Measurements from ENCODE around the gene CTBP2.

The CTBP2 gene

DNA sequence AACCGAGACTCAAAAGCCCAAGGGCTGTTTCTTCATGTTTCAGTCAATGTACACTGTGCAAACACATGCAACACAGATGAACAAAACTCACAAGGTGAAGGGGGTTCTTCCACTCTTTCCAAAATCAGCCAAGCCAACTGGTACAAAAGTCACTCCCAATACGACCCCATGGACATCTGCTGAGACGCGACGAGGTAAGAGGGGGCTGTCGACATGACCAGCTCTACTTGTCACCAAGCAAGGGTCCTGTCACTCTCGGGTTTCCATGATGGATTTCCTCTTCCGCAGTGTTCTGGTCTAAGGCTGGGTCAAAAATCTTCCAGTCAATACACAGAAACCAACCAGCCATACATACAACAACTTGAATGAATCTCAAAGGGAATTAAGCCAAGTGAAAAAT lies 37.8 kb downstream of the CTBP2 start:
- no peak for DNase-seq

DNA sequence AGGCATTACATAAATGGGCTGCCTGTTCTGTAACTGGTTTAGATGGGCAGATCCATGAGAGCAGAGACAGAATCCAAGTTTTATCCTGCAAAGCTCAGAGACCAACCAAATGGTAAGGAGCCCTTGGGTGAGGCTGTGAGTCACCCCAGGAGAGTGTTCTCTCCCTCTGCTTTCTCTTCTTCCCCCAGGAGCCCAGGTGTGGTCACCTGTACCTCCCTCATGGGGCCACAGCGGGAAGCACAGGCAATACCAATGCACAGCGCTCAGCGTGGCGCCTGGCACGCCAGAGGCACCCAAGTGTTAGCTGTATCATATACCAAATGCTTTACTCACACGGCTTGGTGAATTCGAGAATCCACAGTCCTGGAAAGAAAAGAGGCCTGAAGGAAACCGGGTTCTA lies 39.4 kb downstream of the CTBP2 start:
- no peak for DNase-seq

DNA sequence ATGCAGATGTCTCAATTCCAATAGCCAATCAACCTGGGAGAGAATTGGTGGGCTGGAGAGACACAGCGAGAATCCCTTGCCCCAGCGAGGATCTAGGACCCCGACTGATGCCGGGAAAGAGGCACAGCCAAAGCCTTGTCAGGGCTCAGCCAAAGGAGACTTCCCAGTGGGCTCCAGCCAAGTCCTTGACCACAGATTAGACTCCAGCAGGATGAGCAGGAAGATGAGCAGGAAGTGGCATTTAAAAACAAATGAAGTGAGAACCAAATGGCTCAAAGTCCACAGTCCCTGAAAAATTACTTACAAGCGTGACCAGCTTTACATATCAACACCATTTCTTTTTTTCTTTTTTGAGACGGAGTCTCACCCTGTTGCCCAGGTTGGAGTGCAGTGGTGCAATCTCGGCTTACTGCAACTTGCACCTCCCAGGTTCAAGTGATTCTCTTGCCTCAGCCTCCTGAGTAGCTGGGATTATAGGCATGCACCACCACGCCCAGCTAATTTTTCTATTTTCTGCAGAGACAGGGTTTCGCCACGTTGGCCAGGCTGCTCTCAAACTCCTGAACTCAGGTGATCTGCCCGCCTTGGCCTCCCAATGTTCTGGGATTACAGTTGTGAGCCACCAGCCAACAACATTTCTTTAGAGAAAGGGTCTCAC lies 40.2 kb downstream of the CTBP2 start:
- DNase-seq: no peak

DNA sequence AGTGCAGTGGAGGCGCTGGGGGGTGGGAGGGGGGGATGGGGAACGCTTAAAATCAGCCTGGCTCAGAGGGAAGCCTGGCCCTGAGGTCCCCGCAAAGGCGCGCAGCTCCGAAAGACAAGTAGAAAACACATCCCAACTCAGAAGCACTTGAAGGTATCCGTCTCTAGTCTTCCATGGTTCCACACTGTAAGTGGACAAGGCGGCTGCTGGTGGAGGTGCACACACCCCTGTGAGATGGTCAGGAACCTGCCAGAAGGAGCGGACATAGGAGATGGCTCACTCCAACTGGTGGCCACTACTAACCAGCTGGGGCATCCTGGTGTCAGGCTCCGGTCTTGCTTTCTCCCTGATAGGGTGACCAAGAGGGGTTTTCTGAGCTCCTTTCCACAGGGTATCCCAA lies 41.7 kb downstream of the CTBP2 start:
- no peak for DNase-seq

DNA sequence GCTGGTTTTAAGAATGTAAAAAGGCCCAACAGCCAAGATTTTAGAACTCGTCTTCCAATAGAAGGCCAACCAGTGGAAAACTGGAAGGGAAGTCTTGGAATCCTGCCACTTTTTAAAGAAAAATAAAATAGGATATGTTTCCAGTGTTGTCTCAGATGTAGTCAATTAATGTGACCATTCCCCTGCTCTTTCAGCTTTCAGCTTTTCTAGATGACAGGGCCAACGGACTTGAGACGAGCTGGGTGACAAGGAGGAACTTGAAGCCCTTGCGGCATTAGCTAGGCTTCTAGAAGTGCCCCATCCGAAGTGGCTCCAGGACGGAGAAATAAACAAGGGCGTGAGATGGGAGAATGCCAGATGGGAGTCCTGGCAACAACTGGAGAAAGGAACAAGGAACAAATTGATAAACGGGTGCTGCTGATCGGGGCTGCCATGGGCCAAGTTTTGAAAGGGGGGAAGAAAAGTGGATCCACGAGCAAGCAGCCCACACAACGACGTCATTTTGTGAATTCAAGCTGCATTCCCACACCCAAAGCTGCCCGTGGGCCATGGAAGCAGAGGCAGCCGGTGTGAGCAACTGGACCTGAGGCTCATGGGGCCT lies 42.3 kb downstream of the CTBP2 start:
- DNase-seq: peak in 1 of 2 experiments; percentile 12

DNA sequence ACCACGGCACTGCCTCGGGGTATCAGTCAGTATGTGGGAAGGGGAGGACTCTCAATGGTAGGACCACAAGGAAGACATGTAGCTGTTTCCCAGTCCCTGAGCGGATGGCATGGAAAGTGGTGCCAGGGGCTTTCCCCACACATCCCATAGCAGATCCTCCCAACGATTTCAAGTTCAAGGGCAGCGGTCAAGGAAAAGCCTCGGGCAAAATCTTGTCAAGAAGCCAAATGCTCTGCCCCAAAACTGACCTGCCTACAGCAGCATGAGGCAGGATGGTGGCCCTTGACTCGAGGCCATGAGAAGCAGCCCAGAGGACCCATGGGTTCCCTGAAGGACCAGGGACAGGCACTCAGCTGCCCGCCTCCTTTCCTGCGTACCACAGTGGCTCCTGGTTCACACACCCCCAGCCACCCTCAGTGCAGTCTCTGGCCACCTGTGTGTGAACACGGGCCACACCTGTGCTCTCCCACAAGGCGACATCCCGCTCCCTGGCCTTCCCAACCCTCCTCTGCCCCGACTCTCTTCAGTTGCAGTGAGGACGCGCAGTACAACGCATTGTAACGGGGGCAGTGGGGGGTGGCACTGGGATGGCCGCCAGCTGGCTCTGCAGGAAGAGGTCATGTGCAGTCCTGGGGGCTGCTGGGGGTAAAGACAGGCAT lies 43.6 kb downstream of the CTBP2 start:
- no peak for DNase-seq

DNA sequence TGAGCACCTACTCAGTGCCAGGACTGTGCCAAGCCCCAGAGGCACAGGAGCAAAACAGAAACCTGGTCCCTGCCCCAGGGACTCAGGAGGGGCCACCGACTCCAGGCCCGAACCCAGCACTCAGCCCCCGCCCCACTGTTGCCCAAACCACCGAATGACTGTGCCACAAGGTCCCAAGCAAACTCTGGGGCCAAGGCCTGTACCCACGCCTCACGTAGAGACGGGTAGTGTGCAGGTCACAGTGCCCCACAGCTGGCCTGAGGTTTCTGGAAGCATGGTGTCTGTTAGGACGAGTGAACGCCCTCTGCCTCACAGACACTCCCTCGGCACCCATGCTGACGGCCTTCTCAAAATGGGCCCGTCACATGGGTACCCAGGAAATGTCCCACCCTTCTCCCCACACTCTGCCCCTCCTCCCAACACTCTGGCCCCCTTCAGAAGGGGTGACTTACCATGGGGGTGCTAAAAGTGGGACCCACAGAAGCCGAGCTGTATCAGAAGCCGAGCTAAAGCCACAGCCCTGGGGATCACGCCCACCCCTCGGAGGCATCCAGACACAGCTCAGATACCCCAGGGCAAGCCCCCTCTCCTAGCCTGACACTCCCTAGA lies 44.2 kb downstream of the CTBP2 start:
- DNase-seq: no peak

DNA sequence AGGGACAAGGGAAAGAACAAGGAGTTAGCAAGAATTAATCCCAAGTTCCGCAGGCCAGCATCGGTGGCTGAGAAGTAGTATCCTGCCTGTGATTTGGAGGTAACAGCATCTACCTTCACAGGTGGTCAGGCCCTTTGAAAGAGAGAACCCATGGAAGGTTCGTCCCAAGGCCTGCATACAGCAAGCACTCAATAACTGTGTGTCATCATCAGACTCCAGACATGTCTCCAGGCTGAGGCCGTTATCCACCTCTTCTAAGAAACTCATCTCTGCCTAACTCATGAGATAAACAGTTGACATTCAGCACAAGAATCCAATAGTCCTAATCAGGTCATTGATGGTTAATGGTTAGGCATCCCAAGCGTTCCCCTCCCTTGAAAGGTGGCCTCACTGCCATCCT lies 45.0 kb downstream of the CTBP2 start:
- no peak for DNase-seq

DNA sequence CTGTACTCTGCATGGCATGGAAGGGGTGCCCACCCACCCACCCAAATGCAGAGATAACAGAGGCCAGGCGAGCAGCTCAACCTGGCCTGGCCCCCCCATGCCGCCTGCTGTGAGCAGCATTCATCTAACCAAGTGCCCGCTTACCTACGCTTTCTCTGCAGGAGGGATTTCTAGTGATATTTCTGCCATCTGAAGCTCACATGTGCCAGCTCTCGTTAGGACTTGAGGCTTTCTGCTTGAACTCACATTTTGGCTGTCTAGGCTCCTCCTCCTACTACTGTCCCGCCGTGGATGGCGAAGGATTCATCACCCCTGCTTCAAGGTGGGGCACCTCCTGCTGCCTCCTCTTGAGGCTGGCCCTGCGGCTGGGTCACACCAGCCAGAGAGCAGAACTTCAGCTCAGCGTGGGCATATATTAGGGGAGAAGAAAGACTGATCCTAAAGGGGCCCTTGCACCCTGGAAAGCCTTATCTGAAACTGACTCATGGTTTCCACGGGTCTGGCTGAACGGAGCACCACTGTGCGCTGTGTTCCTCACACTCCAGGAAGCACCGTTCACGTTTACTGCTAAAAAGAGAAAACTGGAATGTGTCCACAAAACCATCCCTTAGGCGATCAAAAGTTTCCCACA lies 45.5 kb downstream of the CTBP2 start:
- DNase-seq: no peak

DNA sequence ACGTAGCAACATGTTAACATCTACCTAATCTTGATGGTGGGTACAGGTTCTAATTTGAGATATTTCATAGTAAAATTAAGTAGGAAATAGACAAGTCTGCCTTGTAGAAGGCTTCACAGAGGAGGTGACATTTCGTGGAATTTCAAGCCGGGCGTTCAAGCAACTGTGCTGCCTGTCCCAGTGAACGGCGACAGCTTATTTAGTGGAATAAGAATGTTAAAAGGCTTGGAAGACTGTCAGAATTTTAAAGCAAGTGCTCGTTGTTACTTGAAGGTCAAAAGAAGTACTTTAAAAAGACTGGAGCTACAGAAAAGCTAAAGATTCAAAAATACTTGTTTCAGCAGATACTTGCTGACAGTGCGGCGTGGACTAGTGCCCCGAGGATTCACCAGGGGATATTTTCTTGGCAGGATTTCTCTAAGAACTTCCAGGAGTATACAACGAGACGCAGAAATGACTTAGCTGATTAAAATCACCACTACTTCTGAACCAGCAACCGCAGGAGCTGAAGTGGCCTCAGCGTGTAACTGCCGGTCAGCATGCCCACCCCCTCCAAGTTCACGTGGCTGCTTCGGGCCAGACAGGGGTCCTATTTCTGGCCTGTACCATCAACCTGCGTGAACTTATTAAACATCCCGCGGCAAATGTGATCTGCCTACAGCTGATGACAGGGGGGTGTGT lies 46.5 kb downstream of the CTBP2 start:
- DNase-seq: no peak

DNA sequence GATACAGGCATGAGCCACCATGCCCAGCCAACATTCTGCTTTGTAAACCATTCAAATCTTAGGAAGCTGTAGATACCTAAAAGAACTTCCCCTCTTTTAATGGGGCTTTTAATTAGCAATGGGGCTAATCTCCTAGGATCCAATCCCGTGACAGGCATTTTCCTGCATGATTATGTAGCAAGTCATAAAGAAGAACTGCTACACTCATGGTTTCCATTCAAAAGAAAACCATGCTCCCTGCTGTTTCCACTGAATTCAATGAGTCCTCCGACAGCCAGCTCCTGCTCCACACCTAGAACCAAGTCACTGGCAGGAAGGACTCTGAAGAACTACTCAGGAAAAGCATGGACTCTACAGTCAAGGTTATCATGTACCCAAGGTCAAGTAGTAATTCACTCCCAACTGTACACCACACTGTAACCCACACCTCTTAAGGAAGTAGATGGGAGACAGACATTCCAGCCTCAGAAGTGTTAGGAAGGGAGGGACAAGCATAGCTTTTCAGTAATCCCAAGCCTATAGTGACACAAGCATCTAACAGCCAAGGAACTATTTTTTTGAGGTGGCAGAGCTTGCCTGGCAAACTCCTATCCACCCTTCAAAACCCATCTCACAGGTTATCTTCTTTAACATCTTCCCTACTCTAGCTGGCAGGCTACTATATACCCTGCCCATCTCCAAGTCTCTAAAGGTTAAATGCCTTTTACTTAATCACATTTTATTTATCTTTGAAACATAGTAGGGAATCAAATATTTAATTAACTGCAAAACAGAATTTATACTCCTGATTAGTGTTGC lies 47.5 kb downstream of the CTBP2 start:
- no peak for DNase-seq

DNA sequence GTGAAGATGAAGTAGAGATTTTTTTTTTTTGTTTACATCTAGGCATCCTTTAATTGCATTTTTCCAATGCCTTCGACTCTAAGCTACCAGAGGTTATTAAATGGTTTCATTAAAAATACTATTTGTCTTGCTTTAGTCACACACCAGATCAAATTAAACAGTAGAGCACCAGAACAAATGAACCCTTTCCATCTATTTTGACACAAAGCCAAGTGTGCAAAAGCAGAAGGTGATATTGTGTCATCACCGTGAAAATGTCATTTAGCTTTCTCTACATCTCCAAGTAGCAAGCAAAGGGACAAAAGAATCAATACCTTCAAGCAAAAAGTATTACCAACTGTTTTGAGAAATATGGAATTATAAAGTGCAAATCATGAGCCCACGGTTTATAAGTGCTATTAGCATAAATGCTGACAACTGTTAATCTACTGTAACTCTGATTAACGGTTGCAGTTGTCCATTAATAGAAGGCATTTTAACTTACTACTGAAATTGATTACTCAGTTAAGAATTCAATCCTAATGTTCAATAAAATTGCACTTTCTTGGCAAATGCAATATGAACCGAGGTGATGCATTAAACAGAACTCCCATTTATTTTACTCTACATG lies 49.1 kb downstream of the CTBP2 start:
- no peak for DNase-seq

DNA sequence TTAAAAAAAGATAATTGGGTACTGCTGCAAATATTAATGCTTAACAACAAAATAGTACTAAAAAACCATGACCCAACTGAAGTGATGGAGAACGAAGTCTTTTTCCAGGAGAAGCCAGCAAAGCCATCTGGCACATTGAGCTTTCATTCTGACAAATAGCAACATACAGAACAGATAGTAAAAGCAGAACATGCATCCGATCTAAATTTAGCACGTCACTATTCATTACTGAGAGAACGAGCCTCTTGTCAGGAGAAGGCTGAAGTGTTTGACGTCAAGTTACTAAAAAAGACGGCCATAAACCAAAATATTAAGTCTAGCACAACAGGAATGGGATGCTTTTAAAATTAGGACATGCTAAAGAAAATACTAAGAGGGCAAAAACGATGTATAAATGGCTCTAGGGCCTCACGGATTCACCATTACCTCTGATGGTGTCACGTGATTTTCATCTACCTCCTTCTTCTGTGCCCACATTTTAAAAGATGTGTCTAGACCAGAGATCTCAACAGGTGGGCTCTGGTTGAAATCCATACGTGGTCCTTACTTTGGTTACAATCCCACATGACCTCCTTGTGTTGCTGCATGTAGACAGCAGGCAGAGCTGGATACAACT lies 52.3 kb downstream of the CTBP2 start:
- no peak for DNase-seq

DNA sequence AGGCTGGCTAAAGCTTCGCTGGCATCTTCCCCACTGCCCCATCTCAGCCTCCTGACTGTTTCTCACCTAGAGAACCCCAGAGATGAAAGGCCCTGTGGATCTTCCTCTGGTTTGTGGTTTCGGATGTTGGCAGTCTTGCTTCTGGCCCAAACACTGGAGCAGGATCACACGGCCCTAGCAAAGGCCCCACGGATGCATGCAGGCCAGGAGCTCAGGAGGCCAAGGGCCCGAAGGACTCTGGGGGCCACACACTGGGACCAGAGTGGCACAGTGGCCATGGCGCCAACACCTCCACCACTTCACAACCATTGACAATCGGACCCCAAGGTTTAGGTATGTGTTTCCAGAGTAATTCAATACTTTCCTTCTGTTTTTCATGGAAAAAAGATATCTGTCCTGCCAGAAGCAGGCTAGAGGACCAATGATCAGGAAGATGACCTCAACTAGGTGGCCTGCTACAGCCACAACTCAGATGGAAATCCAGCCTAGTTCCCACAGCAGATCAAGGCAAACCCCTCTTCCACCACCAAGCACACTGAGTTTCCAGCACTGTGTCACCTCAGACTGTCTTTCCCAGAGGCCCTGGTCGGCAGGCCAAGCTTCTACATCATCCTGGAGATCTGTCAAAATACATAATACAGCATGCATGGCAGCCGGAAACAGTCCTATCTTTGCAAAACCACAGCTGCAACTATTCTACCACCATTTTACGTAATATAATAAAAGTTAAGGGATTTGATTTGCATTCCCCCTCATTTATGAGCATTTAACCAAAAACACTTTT lies 53.0 kb downstream of the CTBP2 start:
- DNase-seq: no peak

DNA sequence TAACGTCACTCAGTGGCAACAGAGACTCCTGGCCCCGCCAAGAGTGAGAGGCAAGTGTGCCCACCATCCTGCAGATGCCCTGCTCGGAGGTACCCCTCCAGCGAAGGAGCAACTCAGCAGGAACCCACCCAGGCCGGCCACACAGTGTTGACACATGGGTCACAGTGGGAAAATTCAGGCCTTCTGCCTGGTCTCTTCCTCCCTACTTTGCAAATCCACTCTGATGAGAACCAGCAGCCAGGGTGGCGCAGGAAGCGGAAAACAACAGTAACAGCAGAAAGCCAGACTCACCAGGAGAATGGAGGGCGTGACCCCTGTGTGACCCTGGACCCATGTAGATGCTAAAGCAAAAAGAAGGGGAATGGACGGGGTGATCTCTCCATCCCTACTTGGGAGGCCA lies 53.8 kb downstream of the CTBP2 start:
- no peak for DNase-seq

DNA sequence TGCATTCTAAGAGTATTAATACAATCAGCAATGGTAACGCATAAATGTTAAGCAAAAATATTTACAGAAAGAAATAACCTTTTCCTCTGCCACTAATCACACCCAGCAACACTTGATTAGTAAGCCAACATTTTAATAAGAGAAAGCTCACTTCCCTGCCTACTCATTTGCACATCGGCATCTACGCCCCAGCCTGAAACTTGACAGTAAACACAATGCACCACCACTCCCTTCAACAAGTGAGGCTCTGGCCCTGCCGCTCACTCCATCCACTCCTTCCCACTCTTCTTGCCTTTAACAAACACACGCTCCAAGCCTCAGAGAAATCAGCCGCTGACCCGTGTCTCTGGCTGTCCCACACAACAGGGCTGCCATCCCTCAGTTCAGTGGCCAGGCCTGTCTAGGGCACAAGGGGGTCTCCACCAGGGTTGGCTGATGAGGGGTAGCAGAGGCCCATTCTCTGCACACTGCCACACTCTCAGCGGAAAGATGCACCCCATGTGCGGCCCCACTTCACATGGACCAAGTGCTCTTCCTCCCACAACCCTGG lies 54.6 kb downstream of the CTBP2 start:
- DNase-seq: no peak

DNA sequence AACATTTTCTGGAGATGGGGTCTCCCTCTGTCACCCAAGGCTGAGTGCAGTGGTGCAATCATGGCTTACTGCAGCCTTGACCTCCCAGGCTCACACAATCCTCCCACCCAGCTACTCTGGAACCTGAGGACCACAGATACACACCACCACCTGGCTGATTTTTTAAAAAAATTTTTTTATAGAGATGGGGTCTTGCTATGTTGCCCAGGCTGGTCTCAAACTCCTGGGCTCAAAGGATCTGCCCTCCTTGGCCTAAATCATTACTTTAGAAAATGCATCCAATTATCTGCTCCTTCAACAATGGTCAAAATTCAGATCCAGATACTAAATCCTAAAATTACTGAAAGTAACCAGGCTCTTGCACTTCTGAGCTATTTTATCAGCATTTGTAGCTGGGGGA lies 55.2 kb downstream of the CTBP2 start:
- no peak for DNase-seq

DNA sequence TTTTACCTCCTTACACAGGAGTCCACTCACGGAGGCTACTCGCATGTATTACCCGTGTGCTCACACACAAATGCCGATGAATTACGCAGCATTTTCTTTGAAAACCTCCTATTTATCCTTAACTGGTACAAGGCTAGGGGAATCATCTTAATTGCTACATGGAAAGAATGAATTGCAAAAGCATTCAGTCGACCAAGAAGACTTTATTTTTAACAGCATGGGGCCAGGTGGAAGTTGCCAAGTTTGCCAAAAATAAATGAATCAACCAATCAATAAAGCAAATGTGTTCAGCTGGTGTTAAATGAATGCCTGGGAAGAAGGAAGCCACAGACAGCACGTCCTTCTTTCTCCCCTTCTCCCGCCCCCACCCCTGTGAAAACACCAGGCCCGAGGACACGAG lies 55.8 kb downstream of the CTBP2 start:
- no peak for DNase-seq

DNA sequence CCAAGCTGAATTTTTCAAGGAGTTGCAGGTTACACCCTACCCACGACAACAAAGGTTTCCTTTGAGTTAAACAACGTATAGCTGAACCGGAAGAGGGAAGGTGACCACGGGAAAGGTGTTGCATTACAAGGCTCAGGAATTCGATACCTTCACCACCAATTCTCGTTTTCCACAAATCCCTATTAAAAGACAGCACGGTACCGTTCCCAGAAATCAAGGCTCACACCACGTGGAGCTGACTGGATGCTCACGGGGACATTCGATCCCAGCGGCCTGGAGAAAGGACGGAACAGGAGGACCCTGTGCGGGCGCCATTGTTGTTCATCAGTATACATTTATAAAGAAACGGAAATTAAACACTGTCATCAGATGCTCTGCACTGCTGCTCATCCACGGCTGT lies 56.4 kb downstream of the CTBP2 start:
- DNase-seq: no peak

DNA sequence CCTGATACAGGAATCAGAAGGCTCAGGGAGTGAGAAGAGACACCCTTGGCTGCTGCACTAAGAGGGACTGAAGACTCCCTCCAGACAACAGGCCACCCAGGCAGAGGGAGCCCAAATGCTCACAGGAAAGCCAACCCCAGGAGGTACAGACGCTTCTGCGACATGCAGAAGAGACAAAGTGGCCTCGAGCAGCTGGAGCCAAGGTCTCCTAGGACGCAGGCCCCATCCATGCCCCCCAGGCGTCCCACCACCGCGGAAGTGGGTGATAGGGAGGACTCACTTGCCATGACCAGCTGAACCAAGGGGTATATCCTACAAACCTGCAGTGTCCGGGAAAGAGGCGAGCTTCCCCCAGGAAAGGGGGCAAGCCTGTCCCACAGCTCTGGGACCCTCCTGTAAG lies 56.9 kb downstream of the CTBP2 start:
- DNase-seq: no peak

Data from NCI-H446 (cell line).